ENCODE results near the gene SULT4A1.

GRCh38 chr22:43798492-43798891 is 63.8 kb downstream of the SULT4A1 start:
- TF ChIP-seq CTCF (IDR thresholded peaks at IDR 0.05) (no peak), POLR2A (IDR thresholded peaks at IDR 0.05) (no peak)

Measured in esophagus squamous epithelium (tissue), 4 donors.